Non-pigmented ciliary epithelial cell (primary cell): Measurements from ENCODE around the gene CBFA2T2.

ENCODE experiments used
- DNase-seq: peaks from one replicate; pipeline ENCODE4 v3.0.0-alpha.2; 2010; ENCODE audit warnings: low read depth

The CBFA2T2 gene

DNA sequence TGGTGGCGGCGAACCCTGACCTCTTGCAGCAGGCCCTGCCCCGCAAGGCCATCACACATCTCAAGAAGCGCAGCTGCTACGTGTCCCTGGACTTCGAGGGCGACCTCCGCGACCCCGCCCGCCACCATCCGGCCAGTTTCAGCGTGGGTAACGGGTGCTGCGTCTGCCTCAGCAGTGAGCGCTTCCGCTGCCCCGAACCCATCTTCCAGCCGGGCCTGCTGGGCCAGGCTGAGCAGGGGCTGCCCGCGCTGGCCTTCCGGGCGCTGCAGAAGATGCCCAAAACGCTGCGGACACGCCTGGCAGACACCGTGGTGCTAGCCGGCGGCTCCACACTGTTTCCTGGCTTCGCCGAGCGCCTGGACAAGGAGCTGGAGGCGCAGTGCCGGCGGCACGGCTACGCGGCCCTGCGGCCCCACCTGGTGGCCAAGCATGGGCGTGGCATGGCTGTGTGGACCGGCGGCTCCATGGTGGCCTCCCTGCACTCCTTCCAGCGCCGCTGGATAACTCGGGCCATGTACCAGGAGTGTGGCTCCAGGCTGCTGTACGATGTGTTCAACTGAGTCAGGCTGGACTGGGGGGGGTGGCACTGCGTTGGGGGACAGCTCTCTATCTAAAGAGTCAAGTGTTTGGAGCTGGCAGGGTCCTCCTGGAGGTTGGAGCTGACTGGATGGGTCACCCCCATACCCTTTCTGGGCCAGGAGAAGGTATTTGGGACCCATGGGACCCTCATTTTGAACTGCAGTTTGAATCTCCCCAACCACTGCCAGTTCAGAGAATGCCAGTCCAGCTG, 178.0 kb downstream of the CBFA2T2 start:
- no peak for DNase-seq

DNA sequence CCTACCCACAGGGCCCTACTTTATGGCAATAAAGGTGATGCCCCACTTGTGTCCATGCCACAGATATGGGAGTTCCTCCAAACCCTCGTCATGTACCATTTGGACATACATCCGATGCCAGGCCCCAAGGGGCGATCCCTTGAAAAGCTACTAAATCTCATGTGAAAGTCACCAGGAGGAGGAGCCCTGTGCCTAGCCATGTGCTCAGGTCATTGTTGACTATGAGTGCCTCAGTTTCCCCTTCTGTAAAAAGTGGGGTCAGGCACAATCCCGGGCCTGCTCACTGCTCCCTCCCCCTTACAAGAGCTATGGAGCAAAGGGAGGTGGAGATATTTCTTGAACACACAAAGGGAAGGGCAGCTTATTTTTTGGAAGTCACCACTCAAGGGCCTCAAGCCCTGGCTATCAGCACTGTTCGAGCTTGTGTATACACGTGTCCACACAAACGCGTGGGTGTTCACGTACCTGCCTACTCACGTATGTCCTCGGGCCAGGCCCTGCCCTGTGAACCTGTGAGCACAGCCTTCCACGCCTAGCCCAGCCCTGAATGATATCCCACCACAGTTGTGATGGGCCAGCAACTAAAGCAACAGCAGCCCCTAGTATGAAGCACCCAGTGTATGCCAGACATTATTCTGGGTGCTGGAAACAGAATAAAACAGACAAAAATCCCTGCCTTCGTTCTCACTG, 178.7 kb downstream of the CBFA2T2 start:
- DNase-seq, result no peak

- DNase-seq, result no peak
These were observed 179.3 kb downstream of the CBFA2T2 start for GRCh38 chr20:33669224-33669623.

- no peak for DNase-seq
These were observed 180.2 kb downstream of the CBFA2T2 start for GRCh38 chr20:33669873-33670640.

- DNase-seq, result no peak
These were observed 181.0 kb downstream of the CBFA2T2 start for GRCh38 chr20:33670715-33671499.

GRCh38 chr20:33671573-33672288, 181.8 kb downstream of the CBFA2T2 start:
- DNase-seq, result no peak

DNA sequence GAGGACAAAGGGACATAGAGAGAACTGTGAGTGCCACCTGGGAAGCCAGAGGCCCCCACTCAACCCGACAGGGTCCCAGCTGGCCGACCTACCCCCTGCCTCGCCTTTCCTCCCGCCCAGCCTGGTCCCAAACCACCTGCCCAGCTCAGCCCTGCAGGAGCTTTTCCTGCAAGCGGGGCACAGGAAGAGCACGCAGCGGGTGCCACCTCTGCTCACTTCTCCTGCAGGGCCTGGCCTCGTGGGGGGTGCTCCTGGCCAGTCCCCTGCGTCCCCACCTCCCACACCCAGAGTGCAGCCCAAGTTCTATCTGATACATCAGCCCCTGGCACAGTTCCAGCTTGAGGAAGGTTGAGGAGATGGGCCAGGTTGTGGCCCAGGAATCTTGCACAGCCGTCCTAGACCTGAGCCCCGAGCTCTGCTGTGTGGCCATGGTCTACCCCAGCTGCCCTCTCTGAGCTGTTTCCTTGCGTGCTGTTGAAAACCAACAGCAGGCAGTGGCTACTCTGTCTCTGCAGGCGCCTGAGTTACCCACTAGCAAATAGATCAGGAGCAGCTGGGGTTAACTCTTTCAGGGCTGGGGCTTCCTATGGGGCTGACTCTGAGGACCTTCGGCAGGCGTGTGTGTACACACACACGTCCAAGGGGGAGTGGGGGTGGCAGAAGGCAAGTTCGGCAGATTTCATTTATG, 182.7 kb downstream of the CBFA2T2 start:
- no peak for DNase-seq

- no peak for DNase-seq
These were observed 183.2 kb downstream of the CBFA2T2 start for GRCh38 chr20:33673114-33673409.

GRCh38 chr20:33673410-33674293, 183.8 kb downstream of the CBFA2T2 start:
- no peak for DNase-seq

DNA sequence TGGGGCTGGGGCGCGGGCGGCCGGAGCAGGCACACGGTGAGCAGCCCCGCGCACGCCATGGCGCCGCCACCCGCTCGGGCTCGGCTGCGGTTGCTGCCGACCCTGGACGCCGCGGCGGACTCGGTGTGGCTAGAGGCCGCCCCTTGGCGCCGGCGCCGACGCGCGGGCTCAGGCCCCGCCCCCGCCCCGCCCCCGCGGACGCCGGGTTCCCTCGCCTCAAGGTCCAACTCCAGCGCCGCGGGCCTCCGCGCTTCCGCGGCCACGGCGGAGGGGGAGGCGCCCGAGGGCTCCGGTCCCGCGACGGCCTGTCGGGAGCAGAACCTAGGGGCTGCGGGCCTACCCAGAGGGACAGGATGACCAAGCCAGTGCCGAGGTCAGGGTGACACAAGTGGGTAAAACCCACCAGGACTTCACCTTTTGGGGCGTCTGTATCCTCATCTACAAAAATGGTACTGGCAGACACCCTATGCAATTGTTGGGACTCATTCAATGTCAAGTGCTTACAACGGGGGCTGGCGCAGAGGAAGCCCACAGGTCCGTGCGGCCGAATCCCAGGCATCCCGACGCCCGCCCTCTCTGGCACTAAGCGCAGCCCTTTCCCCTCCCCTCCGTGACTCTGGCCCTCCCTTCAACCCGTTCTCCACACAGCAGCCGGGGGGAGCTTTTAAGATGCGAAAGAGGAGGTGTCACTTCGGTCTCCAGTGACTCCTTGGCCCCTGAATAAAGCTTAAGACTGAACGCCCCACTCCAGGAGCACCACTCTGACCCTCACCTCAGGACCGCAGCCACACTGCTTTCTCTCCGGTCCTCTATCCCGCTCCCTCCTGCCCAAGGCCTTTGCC, 184.6 kb downstream of the CBFA2T2 start, which contains the start of gene NECAB3:
NECAB3 (minus strand) TSS at position 135 of the 842 bp plus-strand sequence; CDS start at position 59, 76 bp downstream.
- DNase-seq, result no peak

- DNase-seq, result no peak
These were observed 185.5 kb downstream of the CBFA2T2 start for GRCh38 chr20:33675136-33675959.

DNA sequence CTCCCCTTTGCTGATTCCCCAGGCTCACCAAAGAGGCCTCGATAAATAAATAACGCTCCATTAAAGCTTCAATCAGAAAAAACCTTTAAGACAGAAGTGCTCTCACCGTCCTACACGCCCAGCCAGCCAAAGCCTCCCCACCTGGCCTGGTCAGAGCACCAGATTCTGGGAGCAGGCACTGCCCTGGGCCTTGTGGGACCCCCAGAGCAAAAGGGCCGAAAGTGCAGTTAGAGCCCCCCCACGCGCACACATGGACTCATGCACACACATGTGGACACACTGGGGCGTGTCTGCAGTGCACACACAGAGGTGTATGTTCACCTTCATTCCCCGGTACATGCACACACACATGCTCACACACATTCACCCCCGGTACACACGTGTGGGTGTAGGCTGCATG, 186.2 kb downstream of the CBFA2T2 start:
- no peak for DNase-seq

DNA sequence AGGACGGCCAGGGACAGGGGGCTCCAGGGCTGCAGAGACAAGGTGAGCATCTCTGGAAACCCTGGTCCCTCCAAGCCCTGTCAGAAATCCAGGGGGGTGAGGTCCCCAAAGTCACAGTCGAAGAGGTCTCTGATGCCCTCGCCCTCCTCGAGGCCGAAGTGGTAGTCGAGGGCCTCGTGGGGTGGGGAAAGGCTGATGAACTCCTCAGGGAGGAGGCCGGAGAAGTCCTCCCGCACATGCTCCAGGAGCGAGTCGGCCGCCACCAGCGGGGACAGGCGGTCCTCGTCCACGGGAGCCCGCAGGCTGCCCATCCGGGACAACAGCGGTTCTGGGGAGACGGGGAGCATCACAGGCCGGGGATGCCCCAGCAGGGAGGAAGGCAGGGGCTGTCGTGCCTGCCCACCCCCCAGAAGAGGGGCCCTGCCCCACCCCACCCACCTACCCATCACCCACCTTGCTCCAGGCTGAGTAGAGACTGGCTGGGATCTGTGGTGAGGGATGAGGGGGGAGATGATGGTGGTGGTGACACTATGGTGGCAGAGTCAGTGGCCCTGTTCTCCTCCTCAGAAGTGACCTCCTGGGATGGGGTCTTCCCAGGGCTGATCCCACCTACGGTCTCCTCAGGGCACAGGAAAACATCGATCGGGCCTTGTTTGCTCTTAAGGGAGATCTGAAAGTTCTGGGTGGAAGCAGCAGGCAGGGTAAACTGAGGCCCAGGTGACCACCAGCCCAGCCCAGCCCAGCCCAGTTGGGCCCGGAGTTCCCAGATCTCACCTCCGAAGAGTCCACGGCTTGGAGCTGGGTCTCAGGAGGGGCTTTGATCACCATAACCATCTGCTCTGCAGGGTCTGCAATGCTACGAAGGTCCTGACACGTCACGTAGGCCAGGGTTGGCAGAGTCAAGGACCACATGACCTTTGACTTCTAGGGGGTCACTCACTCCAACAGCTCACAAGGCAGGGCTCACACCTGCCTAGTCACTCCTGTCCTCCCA, 187.1 kb downstream of the CBFA2T2 start:
- no peak for DNase-seq

- DNase-seq, result no peak
These were observed 188.3 kb downstream of the CBFA2T2 start for GRCh38 chr20:33677991-33678702.

GRCh38 chr20:33679758-33680485, 190.0 kb downstream of the CBFA2T2 start:
- DNase-seq, result no peak
